GM12873 (cell line): ENCODE results near the gene EDEM3.
A peak's percentile ranks its signal among the peaks of the same experiment; 100 is the strongest.

Source experiments
- TF ChIP-seq, protein P1 (sequence below): IDR thresholded peaks from 2 replicates; pipeline ENCODE4 v1.5.1; 2012; ENCODE audit warnings: low read depth, mild to moderate bottlenecking, moderate library complexity, low read length, control low read depth; ENCODE audit not compliant: insufficient read depth; ENCODE audit errors: missing control alignments

The EDEM3 gene

DNA sequence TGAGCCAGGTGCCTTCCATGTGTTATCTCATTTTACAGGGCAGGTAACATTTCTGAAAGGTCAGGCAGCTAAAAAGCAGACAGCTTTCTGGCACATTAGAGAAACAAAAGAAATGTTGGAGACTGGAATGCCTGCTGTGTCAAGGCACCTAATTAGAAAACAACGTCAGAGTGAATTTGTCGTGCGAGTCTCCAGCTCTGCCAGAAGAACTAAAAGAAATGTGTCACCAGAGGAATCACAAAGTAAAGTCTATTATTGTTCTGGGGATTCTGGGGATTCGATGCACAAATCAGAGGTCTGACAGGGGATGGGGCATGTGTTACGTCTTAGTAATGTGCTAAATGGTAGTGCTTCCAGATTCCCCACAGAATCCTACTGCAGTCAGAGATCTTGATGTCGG lies 89.3 kb downstream of the EDEM3 start:
- TF ChIP-seq, protein P1, sequence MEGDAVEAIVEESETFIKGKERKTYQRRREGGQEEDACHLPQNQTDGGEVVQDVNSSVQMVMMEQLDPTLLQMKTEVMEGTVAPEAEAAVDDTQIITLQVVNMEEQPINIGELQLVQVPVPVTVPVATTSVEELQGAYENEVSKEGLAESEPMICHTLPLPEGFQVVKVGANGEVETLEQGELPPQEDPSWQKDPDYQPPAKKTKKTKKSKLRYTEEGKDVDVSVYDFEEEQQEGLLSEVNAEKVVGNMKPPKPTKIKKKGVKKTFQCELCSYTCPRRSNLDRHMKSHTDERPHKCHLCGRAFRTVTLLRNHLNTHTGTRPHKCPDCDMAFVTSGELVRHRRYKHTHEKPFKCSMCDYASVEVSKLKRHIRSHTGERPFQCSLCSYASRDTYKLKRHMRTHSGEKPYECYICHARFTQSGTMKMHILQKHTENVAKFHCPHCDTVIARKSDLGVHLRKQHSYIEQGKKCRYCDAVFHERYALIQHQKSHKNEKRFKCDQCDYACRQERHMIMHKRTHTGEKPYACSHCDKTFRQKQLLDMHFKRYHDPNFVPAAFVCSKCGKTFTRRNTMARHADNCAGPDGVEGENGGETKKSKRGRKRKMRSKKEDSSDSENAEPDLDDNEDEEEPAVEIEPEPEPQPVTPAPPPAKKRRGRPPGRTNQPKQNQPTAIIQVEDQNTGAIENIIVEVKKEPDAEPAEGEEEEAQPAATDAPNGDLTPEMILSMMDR: no peak

DNA sequence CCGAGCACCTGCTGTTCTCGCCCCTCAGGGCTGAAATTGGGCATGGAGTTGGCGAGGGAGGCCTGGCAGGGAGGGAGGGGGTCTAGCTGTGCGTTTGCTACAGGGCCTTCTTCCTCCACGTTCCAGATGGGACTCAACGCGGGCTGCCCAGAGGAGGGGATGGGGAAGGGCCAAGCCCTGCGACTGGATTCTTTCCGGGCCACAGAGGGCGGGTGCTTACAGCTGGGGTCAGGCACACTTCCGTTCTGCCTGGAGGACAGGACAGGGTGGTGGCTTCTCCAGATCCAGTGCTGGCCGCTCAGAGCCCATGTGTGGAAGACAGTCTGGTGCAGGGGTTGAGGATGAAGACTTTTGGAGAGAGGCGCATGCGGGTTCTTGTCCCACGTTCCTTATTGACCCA lies 90.0 kb downstream of the EDEM3 start:
- TF ChIP-seq, protein P1: no peak

DNA sequence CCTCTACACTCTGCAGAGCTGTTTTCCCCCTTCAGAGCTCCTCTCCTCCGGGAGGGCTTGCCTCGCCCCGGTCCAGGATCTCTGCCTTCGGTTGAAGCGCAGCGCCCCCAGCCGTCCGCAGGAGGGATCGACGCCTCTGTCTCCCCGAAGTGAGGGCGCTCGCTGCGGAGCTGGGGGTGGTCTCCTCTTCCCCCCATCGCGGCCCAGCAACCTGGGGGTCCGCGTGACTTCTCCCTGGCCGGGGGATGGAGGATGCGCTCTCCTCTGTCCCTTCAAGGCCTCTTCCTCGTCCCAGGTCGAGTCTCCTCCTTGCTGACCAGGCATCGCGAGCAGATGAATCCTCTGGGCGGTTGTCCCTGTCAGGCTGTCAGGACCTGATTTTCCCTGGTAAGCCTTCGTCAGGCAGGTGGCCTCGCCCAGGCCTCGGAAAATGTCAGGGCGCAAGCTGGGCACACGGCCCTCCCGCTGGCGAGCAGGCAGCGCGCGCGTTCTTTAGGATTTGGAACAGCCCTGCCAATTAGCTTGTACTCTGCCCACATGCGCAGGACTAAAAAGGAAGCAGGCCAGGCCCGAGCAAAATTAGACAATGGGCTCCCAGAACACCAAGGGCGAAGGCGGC lies 90.5 kb downstream of the EDEM3 start:
- TF ChIP-seq, protein P1: peak; percentile 95

DNA sequence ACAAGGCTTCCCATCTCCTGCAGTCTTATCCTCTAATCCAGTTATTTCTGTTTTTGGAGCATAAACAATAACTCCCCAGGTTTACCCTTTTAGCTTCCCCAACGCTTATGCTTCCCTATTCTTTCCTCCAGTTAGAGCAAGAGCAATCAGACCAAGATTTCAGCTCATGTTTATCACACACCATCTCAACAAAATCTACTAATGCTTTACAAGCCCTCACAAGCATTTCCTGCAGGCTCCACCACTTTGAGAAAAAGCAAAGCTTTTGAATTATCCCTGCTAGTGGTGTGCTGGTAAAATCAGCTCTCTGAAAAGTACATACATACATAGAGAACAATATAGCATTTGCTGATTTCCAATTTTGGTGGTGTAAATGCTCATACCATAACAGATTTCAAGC lies 92.9 kb downstream of the EDEM3 start:
- TF ChIP-seq, protein P1: no peak

DNA sequence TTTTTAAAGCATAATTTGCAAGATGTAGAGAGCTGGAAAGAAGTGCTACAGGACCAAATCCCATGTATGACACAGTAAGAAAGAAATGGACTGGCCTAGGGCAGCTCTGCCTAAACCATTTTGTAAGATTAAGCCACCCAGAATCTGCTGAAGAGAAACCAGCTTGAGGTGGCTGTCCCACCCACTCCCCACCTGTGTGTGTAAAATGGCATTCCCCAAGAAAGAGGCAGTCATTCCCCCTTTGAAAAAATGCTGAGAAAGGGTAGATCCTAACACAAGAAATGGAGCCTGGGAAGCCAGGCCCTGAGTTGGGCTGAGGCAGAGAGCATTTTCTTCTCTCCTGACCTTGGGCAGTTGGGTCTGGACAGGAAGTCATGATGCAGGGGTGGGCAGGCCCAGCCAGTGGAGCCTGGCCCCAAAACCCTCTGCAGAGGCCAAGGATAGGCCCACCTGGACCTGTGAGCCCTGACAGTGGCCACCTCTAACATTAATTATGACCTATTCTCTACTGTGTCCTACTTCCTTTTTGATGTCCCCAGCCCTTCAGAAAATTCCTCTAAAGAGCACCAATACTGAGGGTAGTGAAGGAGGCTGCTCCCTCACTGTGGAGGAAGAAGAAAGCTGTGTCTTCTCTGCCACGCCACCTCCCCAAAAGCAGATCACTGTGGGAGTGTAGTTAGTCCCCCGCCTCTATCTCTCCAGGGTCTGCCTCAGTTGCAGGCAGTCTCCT lies 94.0 kb downstream of the EDEM3 start:
- TF ChIP-seq, protein P1: no peak

DNA sequence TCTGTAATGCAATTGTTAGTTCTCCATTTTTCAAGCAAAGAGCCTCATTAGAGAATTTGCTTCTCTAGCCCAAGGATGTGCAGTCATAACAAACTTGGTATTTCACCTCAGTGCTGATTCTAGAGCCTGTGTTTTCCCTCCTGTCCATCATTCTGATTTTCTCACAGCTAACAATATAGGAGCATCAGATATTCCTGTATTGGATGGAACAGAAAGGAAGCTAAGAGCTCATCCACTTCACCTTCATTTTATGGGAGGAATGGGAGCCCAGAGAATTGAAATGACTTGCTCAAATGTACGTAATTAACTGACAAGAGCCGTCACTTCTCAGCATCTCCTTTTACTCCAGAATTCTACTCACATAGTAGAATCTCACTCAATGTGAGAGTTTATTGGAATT lies 96.6 kb downstream of the EDEM3 start:
- TF ChIP-seq, protein P1: no peak

DNA sequence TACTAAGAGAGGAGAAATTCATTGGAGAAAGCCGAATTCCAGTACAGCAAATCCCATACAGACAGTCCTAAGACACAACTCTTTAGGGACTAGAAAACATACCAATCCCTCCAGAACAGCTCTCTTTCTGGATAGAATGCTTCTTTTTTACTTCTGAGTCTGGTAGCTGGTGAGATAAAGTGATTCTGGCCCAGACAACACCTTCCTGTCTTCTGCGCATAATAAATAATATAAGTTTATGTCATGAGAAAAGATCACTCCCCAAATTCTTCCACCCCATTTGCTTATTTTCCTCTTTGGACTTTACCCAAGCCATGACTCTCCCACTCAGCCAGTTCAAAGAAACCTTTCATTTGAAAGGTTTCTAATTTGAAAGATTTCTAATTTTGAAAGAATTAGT lies 98.4 kb downstream of the EDEM3 start:
- TF ChIP-seq, protein P1: no peak
